H1 (cell line): ENCODE data around the gene NIN. TPM values are rescaled to one million over a fixed set of nuclear protein-coding genes. Genes with fewer than 3 reads are reported as not detected.

Experiments
- CTCF ChIA-PET: fragments of 300-600 bp; sonication (Branson Sonifier 250); formaldehyde crosslinking; loops from one replicate; lab custom pipeline; 2021; ENCODE audit not compliant: partially characterized antibody; lab: Charles Lee
- POLR2A ChIA-PET: fragments of 300-600 bp; sonication (Branson Sonifier 250); formaldehyde crosslinking; loops from one replicate; lab custom pipeline; 2021; ENCODE audit warnings: inconsistent platforms; ENCODE audit not compliant: partially characterized antibody; lab: Charles Lee
- DNase-seq, 2 experiments: peaks; one replicate each; pipeline versions ENCODE4 v3.0.0 to v3.0.0-alpha.2; 2010 to 2022; ENCODE audit warnings: low spot score in 2 of 2, low read depth in 1 of 2, mixed read lengths in 1 of 2
- FAIRE-seq: peaks from 2 replicates; lab custom pipeline; 2011; peaks lifted over from hg19 to GRCh38; lab: Jason Lieb, UNC
- H2AFZ ChIP-seq: 2 replicates; pipeline ENCODE4 v1.8.1; 2012; ENCODE audit warnings: low read length, inconsistent platforms
- H2AK5ac ChIP-seq: 2 replicates; pipeline ENCODE4 v1.6.1; 2013; ENCODE audit warnings: low read depth, low read length
- H2BK120ac ChIP-seq: replicated peaks from 2 replicates; pipeline ENCODE3; 2013; ENCODE audit warnings: low read depth, low read length, inconsistent platforms
- H2BK12ac ChIP-seq: 2 replicates; pipeline ENCODE4 v1.6.1; 2013; ENCODE audit warnings: low read depth, low read length
- H2BK15ac ChIP-seq: 2 replicates; pipeline ENCODE4 v1.6.1; 2013; ENCODE audit warnings: low read length
- H2BK20ac ChIP-seq: 2 replicates; pipeline ENCODE4 v1.6.1; 2013; ENCODE audit warnings: low read length
- H2BK5ac ChIP-seq: 2 replicates; pipeline ENCODE4 v1.6.1; 2013; ENCODE audit warnings: low read depth, low read length
- H3K14ac ChIP-seq: 2 replicates; pipeline ENCODE4 v1.6.1; 2013; ENCODE audit warnings: inconsistent platforms; ENCODE audit not compliant: insufficient read length
- H3K18ac ChIP-seq: 2 replicates; pipeline ENCODE4 v1.6.1; 2013; ENCODE audit warnings: low read length; ENCODE audit errors: extremely low read depth
- H3K23ac ChIP-seq: 2 replicates; pipeline ENCODE4 v1.6.1; 2013; ENCODE audit warnings: inconsistent platforms; ENCODE audit not compliant: insufficient read length
- H3K23me2 ChIP-seq: 2 replicates; pipeline ENCODE4 v1.6.1; 2013; ENCODE audit warnings: low read depth, low read length
- H3K27ac ChIP-seq: 2 replicates; pipeline ENCODE4 v1.6.1; 2011; ENCODE audit warnings: low read depth, low read length, inconsistent platforms
- H3K27me3 ChIP-seq, 4 experiments: replicated peaks in 1 of 4; 1 replicate in 1 of 4; 2 replicates in 3 of 4; pipeline versions ENCODE4 v1.6.1 to v1.8.1; 2011 to 2013; ENCODE audit warnings: low read length in 3 of 4, mild to moderate bottlenecking in 3 of 4, inconsistent platforms in 2 of 4, mixed read lengths in 2 of 4, moderate library complexity in 1 of 4; ENCODE audit not compliant: control insufficient read depth in 3 of 4, insufficient read depth in 3 of 4; ENCODE audit errors: extremely low read depth in 1 of 4
- H3K36me3 ChIP-seq, 4 experiments: 2 replicates each; pipeline versions ENCODE4 v1.6.1 to v1.8.1; 2011 to 2013; ENCODE audit warnings: mild to moderate bottlenecking in 4 of 4, low read length in 3 of 4, moderate library complexity in 2 of 4, control low read depth in 1 of 4, inconsistent platforms in 1 of 4; ENCODE audit not compliant: insufficient read depth in 4 of 4, control insufficient read depth in 2 of 4
- H3K4ac ChIP-seq: replicated peaks from 2 replicates; pipeline ENCODE3; 2013; ENCODE audit warnings: low read length, low read depth, mixed read lengths, inconsistent platforms; ENCODE audit not compliant: insufficient read length
- H3K4me1 ChIP-seq, 4 experiments: replicated peaks in 1 of 4; 1 replicate in 1 of 4; 2 replicates in 3 of 4; pipeline versions ENCODE4 v1.6.1 to v1.8.1; 2011 to 2013; ENCODE audit warnings: low read length in 3 of 4, inconsistent platforms in 2 of 4, mixed read lengths in 1 of 4; ENCODE audit not compliant: insufficient read depth in 4 of 4, control insufficient read depth in 3 of 4
- H3K4me2 ChIP-seq, 2 experiments: 2 replicates each; pipeline versions ENCODE4 v1.6.1 to v1.8.1; 2011 to 2013; ENCODE audit warnings: low read depth in 2 of 2, low read length in 2 of 2, control low read depth in 1 of 2, inconsistent platforms in 1 of 2, mild to moderate bottlenecking in 1 of 2; ENCODE audit not compliant: insufficient read depth in 1 of 2
- H3K4me3 ChIP-seq, 4 experiments: fragments of 200-600, 300-600 bp in 1 of 4; sonication (generic), shearing (Covaris generic), sonication (Bioruptor Twin) in 1 of 4; 2 replicates each; pipeline versions ENCODE4 v1.5.1 to v1.8.1; 2011 to 2016; ENCODE audit warnings: low read length in 4 of 4, low read depth in 3 of 4, control low read depth in 2 of 4, inconsistent platforms in 2 of 4, mild to moderate bottlenecking in 2 of 4, mixed read lengths in 1 of 4, moderate library complexity in 1 of 4; ENCODE audit not compliant: insufficient read depth in 2 of 4; ENCODE audit errors: extremely low read depth in 1 of 4
- H3K56ac ChIP-seq: replicated peaks from 2 replicates; pipeline ENCODE3; 2013; ENCODE audit warnings: low read depth, mild to moderate bottlenecking, mixed read lengths, low read length, inconsistent platforms; ENCODE audit not compliant: insufficient read length
- H3K79me1 ChIP-seq: 2 replicates; pipeline ENCODE4 v1.6.1; 2013; ENCODE audit warnings: low read depth, low read length, control low read depth
- H3K79me2 ChIP-seq, 2 experiments: 2 replicates each; pipeline versions ENCODE4 v1.6.1 to v1.8.1; 2012 to 2013; ENCODE audit warnings: low read length in 2 of 2, mild to moderate bottlenecking in 2 of 2, inconsistent platforms in 1 of 2; ENCODE audit not compliant: insufficient read depth in 2 of 2, control insufficient read depth in 1 of 2
- H3K9ac ChIP-seq, 4 experiments: replicated peaks in 1 of 4; 1 replicate in 1 of 4; 2 replicates in 3 of 4; pipeline versions ENCODE4 v1.6.1 to v1.8.1; 2011 to 2013; ENCODE audit warnings: low read depth in 3 of 4, low read length in 3 of 4, control low read depth in 2 of 4, mild to moderate bottlenecking in 2 of 4, moderate library complexity in 2 of 4, inconsistent platforms in 1 of 4; ENCODE audit errors: extremely low read depth in 1 of 4
- H3K9me3 ChIP-seq, 2 experiments: 2 replicates each; pipeline versions ENCODE4 v1.6.1 to v1.8.1; 2012 to 2013; ENCODE audit warnings: mild to moderate bottlenecking in 2 of 2, moderate library complexity in 2 of 2, control low read depth in 1 of 2, inconsistent platforms in 1 of 2, low read depth in 1 of 2, low read length in 1 of 2, mixed read lengths in 1 of 2; ENCODE audit not compliant: insufficient read depth in 2 of 2
- H4K20me1 ChIP-seq, 2 experiments: replicated peaks in 1 of 2; 2 replicates each; pipeline versions ENCODE3 to v1.8.1; 2011 to 2013; ENCODE audit warnings: inconsistent platforms in 2 of 2, low read length in 2 of 2, mild to moderate bottlenecking in 1 of 2; ENCODE audit not compliant: insufficient read depth in 2 of 2, control insufficient read depth in 1 of 2
- H4K5ac ChIP-seq: 2 replicates; pipeline ENCODE4 v1.6.1; 2013; ENCODE audit warnings: low read length, low read depth, mixed read lengths, inconsistent platforms; ENCODE audit not compliant: insufficient read length
- H4K8ac ChIP-seq: 2 replicates; pipeline ENCODE4 v1.8.0; 2013; ENCODE audit warnings: mild to moderate bottlenecking, moderate library complexity, low read length, inconsistent platforms; ENCODE audit not compliant: insufficient read depth; ENCODE audit errors: extremely low read depth
- H4K91ac ChIP-seq: replicated peaks from 2 replicates; pipeline ENCODE3; 2013; ENCODE audit warnings: low read length, mixed read lengths, inconsistent platforms; ENCODE audit not compliant: insufficient read length
- HDAC6 ChIP-seq: IDR thresholded peaks from one replicate; pipeline ENCODE4 v1.7.1; 2012; ENCODE audit warnings: low read depth, mild to moderate bottlenecking, inconsistent platforms, low read length, moderate library complexity
- JUND ChIP-seq: IDR thresholded peaks from 2 replicates; pipeline ENCODE4 v1.6.1; 2011; ENCODE audit warnings: mild to moderate bottlenecking, improper control_type of control experiment, low read length
- POLR2A ChIP-seq, 2 experiments: IDR thresholded peaks; 1 replicate in 1 of 2; 2 replicates in 1 of 2; pipeline ENCODE4 v1.6.1; 2011; ENCODE audit warnings: low read depth in 2 of 2, low read length in 2 of 2, mild to moderate bottlenecking in 2 of 2; ENCODE audit errors: control extremely low read depth in 1 of 2
- RFX5 ChIP-seq: IDR thresholded peaks from 2 replicates; pipeline ENCODE4 v1.6.1; 2011; ENCODE audit warnings: low read depth, low read length, improper control_type of control experiment, borderline replicate concordance
- SP2 ChIP-seq: IDR thresholded peaks from 2 replicates; pipeline ENCODE4 v1.6.1; 2012; ENCODE audit warnings: mild to moderate bottlenecking, low read length, inconsistent platforms
- TBP ChIP-seq: IDR thresholded peaks from 2 replicates; pipeline ENCODE4 v1.6.1; 2011; ENCODE audit warnings: low read depth, low read length, improper control_type of control experiment
- WGBS, 2 experiments: shearing (Covaris generic) in 1 of 2; methylation state at CpG; one replicate each; pipeline versions ENCODE4 v1.1.6 to v1.1.7; 2013 to 2015; ENCODE audit warnings: low lambda C conversion rate in 2 of 2, mixed read lengths in 2 of 2, inconsistent platforms in 1 of 2, low coverage in 1 of 2, missing lambda C conversion rate in 1 of 2; ENCODE audit not compliant: insufficient replicate concordance in 2 of 2, insufficient coverage in 1 of 2, insufficient read length in 1 of 2; ENCODE audit errors: extremely low coverage in 1 of 2, missing lambda C conversion rate in 1 of 2; 5-methylcytosine and 5-hydroxymethylcytosine counted together
- polyA plus RNA-seq, 7 experiments: library from polyadenylated mRNA; depleted of rRNA in 3 of 7; stranded (reverse) in 5 of 7; unstranded in 2 of 7; fragments of >200 nt in 5 of 7; fragments of 200-250 nt in 2 of 7; gene quantifications; 1 replicate in 5 of 7; 2 replicates in 1 of 7; 4 replicates in 1 of 7; pipeline versions ENCODE4 v1.2.1 to v1.2.3, GENCODE V29; 2011 to 2013; ENCODE audit warnings: missing spikeins in 2 of 7, mixed read lengths in 2 of 7
- total RNA-seq: library from RNA; stranded (reverse); fragmentation: NEBNext Ultra II Directional; extraction: Animal tissue kit (Norgen Biotek cat#: 25700); gene quantifications from 2 replicates; pipeline ENCODE4 v1.2.1, GENCODE V29; 2021

The NIN gene
- total and polyA plus RNA-seq, 2 of the 8 experiments (the other 6 are each of a cell fraction or from before 2014, with no cell fraction given): 3.2 to 21.3 TPM

GRCh38 chr14:50854521-50854920 lies 23.6 kb upstream of the NIN start:
- Histone ChIP-seq H4K20me1 (no peaks in the 10 kb centered on the region), H3K9ac (no peak overlapping the region), H4K91ac (no peak overlapping the region), H2AK5ac (peak overlapping the region; percentile 60; the same call in 1 of the 2 replicates), H3K23me2 (no peaks in the 10 kb centered on the region; the same call in 1 of the 2 replicates), H3K4me2 (no peak overlapping the region), H4K5ac (no peak overlapping the region), H3K27ac (no peak overlapping the region), H3K14ac (no peak overlapping the region), H3K4ac (no peak overlapping the region), H4K8ac (no peak overlapping the region), H2BK5ac (no peak overlapping the region), H2BK15ac (0 out of 2 replicates have a peak overlapping the region, but pooled peaks have one; percentile 33), H2BK120ac (no peak overlapping the region), H2BK20ac (no peak overlapping the region), H2AFZ (no peak overlapping the region), H3K27me3 (no peaks in the 10 kb centered on the region), H3K36me3 (no peaks in the 10 kb centered on the region), H3K4me1 (peaks cover 0 to 3% (median 1%) of the 10 kb centered on the region in 4 experiments; a peak in 2 of 7 replicates), H3K18ac (0 out of 2 replicates have a peak overlapping the region, but pooled peaks have one; percentile 3), H3K9me3 (no peaks in the 10 kb centered on the region), H3K4me3 (no peak overlapping the region), H3K23ac (no peak overlapping the region), H3K79me1 (no peaks in the 10 kb centered on the region)
- DNase-seq: no peak
- WGBS, 2 experiments: 97% methylated on average over 5 of the region's 5 CpGs; no CpG with 5 or more reads in 1 of the 2 experiments
- CTCF ChIA-PET: interaction anchor here (0.9 to 1.6 kb wide), 7 partner anchors 9 to 81 kb away, joined by 3 to 5 read pairs (median 4); no protein-coding TSS in a partner anchor
- TF ChIP-seq POLR2A (IDR thresholded peaks at IDR 0.05; ENCODE audit: control extremely low read depth in 1 of 2, low read depth in 2 of 2, low read length in 2 of 2): no peak
- TF ChIP-seq JUND: no peak
- no peak for TF ChIP-seq RFX5
- TF ChIP-seq TBP: no peak
- TF ChIP-seq SP2: no peak
- TF ChIP-seq HDAC6: no peak
- TF ChIP-seq, all 59 proteins: peak for 0
- no peaks in the 10 kb centered on the region for H3K79me2 ChIP-seq
- no peak for FAIRE-seq
- H2BK12ac ChIP-seq: no peak overlapping the region
- POLR2A ChIA-PET: no interaction called here
- H3K56ac ChIP-seq: no peak overlapping the region
